ENCODE results near the gene PAK4. TPM values are rescaled to one million over a fixed set of nuclear protein-coding genes. Genes with fewer than 3 reads are reported as not detected.

PAK4 gene
- total RNA-seq, 1 donor from 2014 or later = 19.4 TPM

DNA sequence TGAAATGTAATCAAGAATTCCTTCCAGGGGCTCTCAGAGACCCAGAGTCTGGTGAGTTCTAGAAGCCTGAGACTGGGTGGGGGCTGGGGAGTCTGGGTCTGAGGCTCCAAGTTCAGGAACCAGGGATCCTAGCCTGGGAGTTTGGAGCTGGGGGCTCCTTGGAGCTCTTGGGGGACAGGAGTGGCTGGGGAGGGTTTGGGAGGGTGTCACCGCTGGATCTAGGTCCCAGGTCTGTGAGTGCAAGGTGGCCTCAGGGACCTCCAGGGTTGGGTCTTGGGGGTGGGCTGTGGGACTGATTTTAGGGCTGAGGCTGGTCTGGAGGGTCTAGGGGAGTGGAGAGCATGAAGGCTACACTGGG, 77.4 kb downstream of the PAK4 start:
- intact Hi-C loops (cut with DNase I) = loop anchor here (10.0 kb wide), 1 partner anchor 1752 kb away; no protein-coding TSS in a partner anchor
- Histone ChIP-seq H3K27ac (no peak overlapping the region), H3K27me3 (peaks cover 7% of the 10 kb centered on the region), H3K4me1 (no peaks in the 10 kb centered on the region), H3K4me3 (no peak overlapping the region), H3K9me3 (no peaks in the 10 kb centered on the region), H3K36me3 (no peaks in the 10 kb centered on the region)
- no peak for DNase-seq (ENCODE audit: extremely low spot score in 2 of 2)
- no peak for TF ChIP-seq CTCF (IDR thresholded peaks at IDR 0.05)
- TF ChIP-seq POLR2A (IDR thresholded peaks at IDR 0.05) = no peak

DNA sequence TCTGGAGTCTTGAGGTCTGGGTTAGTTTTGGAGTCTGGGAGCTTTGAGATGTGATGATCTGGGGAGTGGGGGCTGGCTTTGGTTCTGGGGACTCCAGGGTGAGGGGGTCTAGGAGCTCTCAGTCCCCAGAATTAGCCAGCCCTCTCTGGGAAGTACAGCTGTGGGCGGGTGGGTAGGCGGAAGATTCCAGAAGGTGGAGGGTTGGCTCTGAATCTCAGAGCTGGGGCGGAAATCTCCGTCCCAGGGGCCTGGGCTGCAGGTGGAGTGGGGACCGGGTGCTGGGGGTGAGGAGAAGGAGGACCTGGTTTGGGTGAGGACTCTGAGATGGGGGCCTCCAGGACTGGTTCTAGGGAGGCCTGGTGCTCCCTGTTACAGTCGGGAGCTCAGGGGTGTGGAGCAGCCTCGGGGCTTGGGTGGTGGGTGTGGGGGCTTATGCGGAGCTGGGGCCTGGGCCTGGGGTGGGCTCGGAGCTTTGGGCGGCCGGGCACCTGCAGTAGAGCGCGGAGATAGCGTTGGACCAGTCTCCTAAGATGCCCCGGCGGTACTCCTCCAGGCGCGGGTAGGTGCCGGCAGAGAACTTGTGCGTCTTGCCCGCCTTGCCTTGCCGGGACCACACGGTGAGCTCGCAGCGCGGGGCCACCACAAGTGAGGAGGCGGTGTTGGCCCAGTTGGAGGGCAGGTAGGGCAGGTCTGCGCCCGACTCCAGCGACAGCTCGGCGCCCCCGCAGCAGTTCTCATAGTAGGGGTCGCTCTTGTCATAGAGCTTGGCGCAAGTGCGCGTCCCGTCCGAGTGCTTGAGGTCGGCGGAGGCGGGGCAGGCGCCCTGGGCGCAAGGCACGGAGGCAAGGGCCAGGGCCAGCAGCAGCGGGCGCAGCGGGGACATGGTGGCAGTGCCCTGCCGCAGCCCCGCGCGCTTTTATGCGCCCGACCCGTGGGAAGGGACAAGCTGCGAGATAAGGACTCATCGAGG, 78.1 kb downstream of the PAK4 start, which contains the start of gene SYCN:
Gene SYCN, minus strand, starts transcription at position 892 of the 970 bp plus-strand sequence. Its CDS starts 9 bp downstream, at position 883.
- TF ChIP-seq POLR2AphosphoS5 (IDR thresholded peaks at IDR 0.05; ENCODE audit: insufficient read depth in 1 of 2, low read depth in 1 of 2) (no peak), POLR2A (IDR thresholded peaks at IDR 0.05) (no peak), CTCF (IDR thresholded peaks at IDR 0.05) (no peak)
- H3K4me3 ChIP-seq = no peak within 1 kb of the TSS
- H3K9me3 ChIP-seq = no peaks in the 10 kb centered on the region
- H3K36me3 ChIP-seq = no peaks in the 10 kb centered on the region
- no peaks in the 10 kb centered on the region for H3K4me1 ChIP-seq
- peaks cover 7% of the 10 kb centered on the region for H3K27me3 ChIP-seq
- no peak within 1 kb of the TSS for H3K27ac ChIP-seq
- DNase-seq (ENCODE audit: extremely low spot score in 2 of 2) = no peak
- intact Hi-C loops (cut with DNase I) = loop anchor here (10.0 kb wide), 1 partner anchor 1751 kb away; no protein-coding TSS in a partner anchor

GRCh38 chr19:39205449-39205764, 79.8 kb downstream of the PAK4 start:
- Histone ChIP-seq H3K27me3 (peaks cover 7% of the 10 kb centered on the region), H3K4me3 (no peak overlapping the region), H3K36me3 (no peaks in the 10 kb centered on the region), H3K27ac (no peak overlapping the region), H3K4me1 (no peaks in the 10 kb centered on the region), H3K9me3 (no peaks in the 10 kb centered on the region)
- TF ChIP-seq POLR2A (IDR thresholded peaks at IDR 0.05) (no peak), POLR2AphosphoS5 (IDR thresholded peaks at IDR 0.05; ENCODE audit: insufficient read depth in 1 of 2, low read depth in 1 of 2) (no peak), CTCF (IDR thresholded peaks at IDR 0.05) (no peak)
- no peak for DNase-seq (ENCODE audit: extremely low spot score in 2 of 2)
- intact Hi-C loops (cut with DNase I) = loop anchor here (10.0 kb wide), 1 partner anchor 1749 kb away; no protein-coding TSS in a partner anchor

DNA sequence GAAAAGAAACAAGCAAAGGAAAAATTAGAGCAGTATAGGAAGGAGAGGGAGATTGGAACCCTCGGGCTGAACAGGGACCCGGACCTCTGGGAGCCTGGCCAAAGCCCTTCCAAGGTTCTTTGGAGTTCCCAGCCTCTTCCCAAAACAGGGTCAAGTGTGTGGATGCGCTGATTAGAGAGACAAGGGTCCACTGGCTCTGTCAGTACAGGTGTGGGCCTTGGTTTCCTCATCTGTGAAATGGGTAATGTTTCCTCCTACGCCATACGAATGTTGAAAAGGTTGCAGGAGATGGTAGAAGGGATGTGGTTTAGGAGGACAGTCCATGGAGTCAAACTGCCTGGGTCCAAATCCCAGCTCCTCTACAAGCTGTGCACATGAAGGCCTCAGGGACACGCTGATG, 80.5 kb downstream of the PAK4 start:
- Histone ChIP-seq H3K27ac (no peak overlapping the region), H3K4me3 (no peak overlapping the region), H3K36me3 (no peaks in the 10 kb centered on the region), H3K27me3 (peaks cover 7% of the 10 kb centered on the region), H3K9me3 (no peaks in the 10 kb centered on the region), H3K4me1 (no peaks in the 10 kb centered on the region)
- intact Hi-C loops (cut with DNase I) = loop anchor here (10.0 kb wide), 1 partner anchor 1749 kb away; no protein-coding TSS in a partner anchor
- TF ChIP-seq CTCF (IDR thresholded peaks at IDR 0.05) (no peak), POLR2AphosphoS5 (IDR thresholded peaks at IDR 0.05; ENCODE audit: insufficient read depth in 1 of 2, low read depth in 1 of 2) (no peak), POLR2A (IDR thresholded peaks at IDR 0.05) (no peak)
- DNase-seq (ENCODE audit: extremely low spot score in 2 of 2) = no peak

Measured in vagina (tissue), 2 donors.